GM19468 (cell line): ENCODE results near the gene CTDSPL2.
"Not testable (repeated sequence)": the region's sequence is repeated elsewhere in the genome, so short reads cannot be mapped to it uniquely, and the experiment has no call there.

Source experiments
- ATAC-seq: cut with Tn5 transposase; IDR thresholded peaks from one replicate; pipeline ENCODE4 v1.9.1; 2021; ENCODE audit warnings: mild to moderate bottlenecking, moderate library complexity, moderate number of reproducible peaks; ENCODE audit not compliant: unreplicated experiment; ENCODE audit errors: extremely low read depth

Gene CTDSPL2

DNA sequence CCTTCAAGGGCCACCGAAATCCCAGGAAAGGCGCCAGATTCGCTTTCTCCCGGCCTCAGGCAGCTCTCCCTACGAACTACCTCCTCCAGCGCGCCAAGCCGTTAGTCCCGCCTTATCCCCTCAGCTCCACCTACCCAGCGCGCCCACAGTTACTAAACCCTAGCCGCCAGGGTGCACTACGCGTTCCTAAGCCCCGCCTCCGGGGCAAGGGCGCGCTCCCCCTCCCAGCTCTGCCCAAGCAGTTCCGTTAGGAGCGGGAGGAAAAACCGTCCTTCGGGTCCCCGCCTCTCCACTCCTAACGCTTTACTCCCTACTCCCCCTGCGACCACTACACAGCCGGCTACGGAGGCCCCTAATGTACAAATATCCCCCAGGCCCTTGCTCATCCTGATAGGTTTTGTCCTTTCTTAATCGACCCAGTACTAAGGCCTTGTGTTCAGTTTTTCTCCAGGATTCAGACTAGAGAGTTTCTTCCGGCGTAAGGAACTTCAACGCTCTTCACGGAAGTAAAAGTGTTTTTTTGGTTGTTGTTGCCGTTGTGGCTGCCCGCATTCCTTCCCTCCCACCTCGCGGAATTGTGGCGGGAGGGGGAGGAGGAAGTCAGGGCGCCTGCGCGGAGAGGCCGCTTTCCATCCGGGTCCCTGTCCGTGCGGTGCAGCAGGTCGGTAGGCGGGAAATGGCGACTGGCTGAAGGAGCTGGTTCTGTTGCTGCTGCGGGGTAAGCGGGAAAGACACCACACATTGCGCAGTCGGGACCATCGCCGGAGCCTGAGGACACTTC, at the start of gene CTDSPL2:
CTDSPL2 (plus strand) TSS at position 655 of the 781 bp plus-strand sequence. CDS start 31,386 bp downstream, outside the sequence.
- peak; percentile 93 for ATAC-seq

DNA sequence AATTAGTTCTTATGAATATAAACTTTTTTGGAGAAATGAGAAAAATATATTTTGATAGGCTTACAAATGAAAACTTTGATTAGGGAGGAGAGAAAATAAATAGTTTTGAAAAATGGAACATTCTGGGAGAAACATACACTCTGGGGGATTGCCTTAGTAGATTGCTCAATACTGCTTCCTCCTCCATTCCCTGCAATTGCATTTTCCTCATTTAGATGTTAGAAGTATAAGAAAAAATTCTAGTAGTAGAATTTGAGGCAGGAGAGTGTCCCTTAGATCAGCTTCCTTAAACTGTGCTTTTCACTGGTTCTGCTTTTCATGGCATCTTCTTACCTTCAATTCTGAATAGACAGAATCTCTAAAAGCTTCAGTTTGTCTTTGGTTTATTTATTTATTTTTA, 46.2 kb upstream of the CTDSPL2 start:
- ATAC-seq = no peak

DNA sequence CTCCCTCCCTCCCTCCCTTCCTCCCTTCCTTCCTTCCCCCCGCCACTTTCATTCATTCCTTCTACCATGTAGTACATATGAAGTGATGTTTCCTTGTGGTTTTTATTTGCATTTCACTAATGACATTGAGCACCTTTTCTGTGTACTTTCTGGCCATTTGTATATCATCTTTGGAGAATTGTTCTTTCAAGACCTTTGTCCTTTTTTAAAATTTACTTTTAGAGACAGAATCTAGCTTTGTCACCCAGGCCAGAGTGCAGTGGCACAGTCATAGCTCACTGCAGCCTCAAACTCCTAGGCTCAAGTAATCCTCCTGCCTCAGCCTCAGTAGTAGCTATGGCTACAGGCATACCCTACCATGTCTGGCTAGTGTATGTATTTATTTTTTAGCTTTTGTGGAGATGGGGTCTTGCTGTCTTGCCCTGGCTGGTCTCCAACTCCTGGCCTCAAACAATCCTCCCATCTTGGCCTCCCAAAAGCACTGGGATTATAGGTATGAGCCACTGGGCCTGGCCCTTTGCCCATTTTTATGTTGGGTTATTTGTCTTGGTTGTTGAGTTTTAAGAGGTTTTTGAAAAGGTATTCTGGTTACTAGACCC, 42.0 kb upstream of the CTDSPL2 start:
- no peak for ATAC-seq

DNA sequence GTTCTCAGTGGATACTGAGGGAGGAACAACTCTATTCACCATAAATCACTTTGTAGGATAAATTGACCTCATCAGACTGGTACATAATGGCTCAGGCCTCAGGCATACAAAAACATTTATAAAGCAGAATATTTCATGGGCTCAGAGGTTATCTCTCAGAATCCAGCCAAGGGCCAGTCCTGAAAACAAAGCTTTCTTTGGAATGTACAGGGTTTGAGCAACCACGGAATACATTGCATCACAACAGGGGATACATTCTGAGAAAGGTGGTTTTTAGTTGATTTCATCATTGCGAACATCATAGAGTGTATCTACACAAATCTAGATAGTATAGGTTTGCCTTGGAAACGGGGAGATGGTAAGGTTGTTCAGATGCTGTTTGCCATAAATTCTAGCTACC, 33.4 kb upstream of the CTDSPL2 start:
- no peak for ATAC-seq

DNA sequence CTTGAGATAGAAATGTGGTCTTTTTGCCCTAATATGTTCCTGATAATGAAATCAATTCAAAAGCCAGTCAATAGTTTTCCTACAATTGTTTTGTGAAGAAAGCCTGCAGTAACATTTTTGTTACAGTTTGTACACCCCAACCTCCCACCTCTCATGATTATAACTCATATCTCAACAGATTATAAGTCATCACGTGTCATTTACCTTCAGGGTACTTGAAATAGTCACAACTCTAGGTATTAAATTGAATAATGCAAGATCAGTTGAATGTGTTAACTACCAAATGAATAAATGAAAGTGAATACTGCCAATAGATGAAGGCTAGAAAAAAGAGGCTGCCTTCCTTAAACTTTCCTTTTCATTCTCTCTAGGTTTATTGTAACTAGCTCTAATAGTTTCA, 32.9 kb upstream of the CTDSPL2 start:
- no peak for ATAC-seq

DNA sequence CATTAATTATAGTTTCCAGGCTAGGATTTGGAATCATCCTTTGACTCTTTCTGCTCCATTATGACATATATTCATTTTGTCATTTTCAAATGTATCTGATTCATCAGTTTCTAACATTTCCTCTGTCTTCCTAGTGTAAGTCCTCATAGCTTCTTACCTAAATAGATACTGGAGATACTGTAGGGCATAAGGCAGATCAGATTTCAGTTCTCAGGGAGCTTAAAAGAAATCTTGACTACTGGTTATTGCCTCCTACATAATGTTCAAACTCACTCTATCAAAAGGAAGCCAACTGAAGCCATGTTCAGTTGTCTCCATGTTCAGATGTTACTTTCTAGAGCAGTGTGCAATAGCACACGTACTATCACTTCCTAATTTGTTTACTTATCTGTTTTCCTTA, 29.6 kb upstream of the CTDSPL2 start:
- no peak for ATAC-seq

DNA sequence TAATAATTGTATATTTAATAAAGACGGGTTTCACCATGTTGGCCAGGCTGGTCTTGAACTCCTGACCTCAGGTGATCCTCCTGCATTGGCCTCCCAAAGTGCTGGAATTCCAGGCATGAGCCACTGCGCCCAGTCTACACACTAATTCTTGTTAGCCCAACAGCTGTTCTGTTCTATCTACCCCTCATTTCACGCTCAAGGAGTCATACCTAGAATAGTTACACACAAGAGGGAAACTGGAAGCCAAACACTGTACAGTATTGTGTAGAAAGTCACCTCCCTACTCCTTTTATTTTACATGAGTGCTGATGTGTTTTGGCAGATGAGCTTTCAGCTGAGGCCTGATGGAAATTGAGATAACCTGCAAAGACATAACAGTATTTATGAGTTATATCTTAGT, 13.4 kb upstream of the CTDSPL2 start:
- no peak for ATAC-seq

DNA sequence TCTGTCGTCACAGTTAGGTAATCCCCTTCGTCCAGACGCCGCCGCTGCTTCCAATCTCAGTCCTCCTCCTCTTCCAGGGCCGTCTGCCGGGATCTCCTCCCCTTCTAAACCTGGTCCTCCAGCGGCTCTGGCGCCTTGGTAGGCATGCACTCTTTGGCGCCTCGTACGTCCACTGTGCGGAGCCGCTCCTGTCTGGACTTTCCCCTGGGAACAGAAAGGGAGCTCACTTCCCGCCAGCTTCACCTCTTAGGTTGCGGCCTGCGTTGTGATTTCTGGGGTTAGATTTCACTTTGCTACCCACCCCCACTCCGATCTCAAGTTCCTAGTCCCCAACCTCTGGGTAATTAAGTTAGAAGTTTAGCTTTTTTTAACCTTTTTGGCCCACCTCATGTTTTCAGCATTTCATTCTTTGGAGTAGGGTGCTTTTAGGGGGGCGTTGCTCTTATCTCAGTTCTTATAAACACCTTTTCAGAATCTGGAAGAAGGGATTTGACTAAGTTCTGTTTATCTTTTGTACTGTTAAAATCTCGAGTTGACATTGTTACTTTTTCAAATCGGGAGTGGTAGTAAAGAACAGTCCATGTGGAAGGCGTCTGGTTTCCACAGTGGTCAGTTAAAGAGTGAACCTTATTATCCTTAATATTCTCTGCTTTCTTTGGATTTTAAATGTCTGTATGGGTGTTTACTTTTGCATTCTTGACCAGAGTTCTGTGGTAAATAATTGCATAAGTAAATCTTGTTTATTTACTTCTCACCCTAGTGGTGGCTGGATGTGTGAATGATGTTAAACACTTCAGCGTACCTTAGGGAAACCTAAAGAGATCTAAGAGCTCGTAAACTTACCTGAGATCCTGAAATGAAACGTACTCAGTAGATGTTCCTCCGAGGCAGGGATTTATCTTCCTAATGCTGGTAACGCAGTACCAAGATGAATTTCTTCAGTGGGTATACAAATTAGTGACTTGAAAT, 611 bp downstream of the CTDSPL2 start:
- no peak for ATAC-seq

DNA sequence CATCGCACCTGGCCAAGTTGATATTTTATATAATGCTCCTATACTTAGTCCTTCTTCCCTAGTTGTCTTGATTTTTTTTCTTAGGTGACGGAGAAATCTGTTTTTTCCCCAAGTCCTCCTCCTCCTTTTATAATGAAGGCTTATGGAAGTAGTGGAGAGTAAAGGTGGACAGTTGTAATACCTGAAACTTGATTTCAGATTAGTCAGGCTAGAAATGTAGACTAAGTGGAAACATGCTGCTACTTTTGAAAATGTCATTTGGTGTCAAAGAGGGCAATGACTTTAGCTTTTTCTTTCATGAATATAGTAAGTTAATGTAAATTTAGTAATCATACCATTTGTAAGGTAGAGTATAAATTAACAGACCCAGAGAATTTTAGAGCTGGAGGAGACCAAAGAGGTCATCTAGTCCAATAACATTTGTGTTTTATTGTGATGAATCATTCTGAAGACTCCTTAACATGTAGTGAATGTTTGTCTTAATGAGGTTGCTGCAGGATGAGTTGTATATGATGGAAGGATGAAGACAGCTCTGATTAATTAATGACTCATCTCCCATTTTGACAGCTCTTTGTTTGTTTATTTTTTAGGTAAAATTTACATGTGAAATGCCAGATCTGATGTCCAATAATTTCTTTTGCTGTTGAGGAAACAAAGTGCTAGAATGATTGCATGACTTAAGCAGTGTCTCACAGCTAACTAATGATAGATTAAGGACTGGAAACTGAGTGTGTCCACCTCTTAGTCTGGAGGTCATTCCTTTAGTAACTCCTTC, 8.7 kb downstream of the CTDSPL2 start:
- ATAC-seq = no peak

DNA sequence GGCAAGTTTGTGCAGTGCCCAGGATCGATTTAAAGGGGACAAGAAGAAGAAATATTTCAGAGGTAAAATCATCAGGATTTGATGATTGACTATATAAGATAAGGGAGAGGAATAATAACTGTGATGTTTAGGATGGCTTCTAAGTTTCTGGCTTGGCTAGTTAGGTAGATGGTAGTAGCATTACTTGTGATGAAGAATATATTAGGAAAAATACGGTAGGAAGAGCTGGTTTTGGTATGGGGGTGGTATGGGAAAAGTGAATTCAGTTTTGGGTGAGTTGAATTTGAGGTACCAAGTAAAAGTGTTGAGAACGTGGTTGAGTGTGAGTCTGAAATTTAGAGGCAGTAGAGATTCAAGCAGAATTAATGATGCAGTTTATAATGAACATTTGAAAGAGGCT, 11.0 kb downstream of the CTDSPL2 start:
- ATAC-seq = no peak

DNA sequence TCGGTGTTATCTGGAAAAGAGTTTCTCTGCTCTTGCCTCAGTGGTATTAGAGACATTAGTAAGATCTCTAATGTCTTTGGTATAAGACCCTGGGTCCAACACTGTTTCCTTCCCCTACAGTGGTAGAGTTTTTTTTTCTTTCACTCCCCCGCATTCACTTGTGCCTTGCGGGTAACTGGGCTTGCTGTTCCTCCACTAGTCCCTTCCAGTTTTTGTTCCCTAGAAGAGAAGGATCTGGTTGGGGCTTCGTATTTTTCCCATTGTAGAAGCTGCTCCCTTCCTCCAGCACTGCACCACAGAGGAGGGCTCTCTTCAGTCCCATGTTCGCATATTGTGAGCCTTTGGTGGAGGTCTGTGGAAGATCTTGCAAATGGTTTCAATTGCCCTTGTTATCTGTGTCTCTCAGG, 13.7 kb downstream of the CTDSPL2 start:
- ATAC-seq = no peak

DNA sequence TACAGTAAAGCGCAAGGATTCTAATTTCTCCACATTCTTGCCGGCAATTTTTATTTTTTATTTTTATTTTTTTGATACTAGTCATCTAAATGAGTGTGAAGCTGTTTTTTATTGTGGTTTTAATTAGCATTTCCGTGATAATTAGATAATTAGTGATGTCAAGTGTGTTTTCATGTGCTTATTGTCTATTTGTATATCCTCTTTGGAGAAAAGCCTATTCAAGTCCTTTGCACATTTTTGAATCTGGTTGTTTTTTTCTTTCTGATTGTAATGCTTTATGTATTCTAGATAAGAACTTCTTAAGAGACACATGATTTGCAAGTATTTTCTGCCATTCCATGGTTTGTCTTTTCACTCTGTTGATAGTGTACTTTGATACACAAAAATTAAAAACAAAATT, 16.1 kb downstream of the CTDSPL2 start:
- no peak for ATAC-seq

DNA sequence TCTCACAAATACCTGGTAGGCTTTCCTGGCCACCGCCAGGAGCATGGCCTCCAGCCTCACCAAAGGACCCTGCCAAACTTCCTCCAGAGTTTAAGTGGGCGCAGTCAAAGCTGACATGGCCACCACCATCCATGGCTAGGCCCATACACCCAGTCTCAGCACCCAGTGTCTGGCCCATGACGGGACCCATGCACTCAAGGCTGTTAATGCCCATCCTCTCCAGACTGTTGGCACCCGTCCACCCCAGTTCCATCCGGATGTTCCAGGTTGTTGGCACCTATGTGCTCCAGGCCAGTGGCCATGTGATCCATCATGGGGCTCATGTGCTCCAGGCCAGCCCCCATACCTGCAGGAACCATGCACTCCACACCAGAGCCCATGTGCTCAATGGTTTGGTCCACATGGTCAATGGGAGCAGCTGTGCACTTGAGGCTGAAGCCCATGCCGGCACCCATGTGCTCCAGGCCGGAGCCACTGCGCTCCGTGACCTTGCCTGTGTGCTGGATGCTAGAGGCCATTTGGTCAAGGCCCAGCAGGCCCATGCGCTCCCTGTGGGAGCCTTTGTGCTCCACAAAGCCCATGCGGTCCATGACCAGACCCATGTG, 20.4 kb downstream of the CTDSPL2 start:
- no peak for ATAC-seq

DNA sequence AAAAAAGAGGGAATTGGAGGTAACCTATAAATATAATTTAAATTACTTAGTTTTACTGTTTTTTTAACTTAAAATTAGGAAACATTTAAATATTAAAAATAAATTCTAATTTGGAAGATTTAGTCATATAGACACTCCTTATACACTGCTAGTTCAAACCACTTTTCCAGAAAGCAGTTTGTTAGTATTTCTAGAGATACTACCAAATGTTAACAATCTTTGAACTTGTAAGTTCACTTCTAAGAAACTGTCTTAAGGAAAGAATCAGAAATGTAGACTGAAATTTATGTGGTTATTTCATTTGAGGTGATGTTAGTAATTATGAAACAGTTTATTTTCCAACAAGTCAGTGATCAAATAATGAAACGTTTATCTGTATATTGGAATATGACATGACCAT, 22.7 kb downstream of the CTDSPL2 start:
- ATAC-seq = no peak

DNA sequence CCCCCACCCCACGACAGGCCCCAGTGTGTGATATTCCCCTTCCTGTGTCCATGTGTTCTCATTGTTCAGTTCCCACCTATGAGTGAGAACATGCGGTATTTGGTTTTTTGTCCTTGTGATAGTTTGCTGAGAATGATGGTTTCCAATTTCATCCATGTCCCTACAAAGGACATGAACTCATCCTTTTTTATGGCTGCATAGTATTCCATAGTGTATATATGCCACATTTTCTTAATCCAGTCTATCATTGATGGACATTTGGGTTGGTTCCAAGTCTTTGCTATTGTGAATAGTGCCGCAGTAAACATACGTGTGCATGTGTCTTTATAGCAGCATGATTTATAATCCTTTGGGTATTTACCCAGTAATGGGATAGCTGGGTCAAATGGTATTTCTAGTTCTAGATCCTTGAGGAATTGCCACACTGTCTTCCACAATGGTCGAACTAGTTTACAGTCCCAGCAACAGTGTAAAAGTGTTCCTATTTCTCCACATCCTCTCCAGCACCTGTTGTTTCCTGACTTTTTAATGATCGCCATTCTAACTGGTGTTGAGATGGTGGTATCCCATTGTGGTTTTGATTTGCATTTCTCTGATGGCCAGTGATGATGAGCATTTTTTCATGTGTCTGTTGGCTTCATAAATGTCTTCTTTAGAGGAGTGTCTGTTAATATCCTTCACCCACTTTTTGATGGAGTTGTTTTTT, 26.3 kb downstream of the CTDSPL2 start:
- ATAC-seq = not testable (repeated sequence)

DNA sequence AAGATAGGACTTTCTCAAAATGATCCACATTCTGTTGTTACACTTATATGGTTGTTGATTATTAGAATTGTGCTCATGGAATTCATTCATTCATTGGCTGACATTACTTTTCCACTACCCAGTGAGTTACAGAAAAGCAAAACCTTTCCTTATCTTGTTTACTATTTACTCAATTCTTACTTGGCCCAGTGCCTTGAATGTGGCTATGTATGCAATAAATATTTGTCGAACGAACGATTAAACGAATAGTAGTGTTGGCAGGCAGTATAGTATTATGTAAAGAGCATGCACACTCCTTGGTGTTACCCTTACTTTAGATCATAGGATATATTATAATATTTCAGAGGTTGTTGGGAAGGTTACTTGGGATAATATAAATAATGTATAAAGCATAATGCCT, 31.0 kb downstream of the CTDSPL2 start:
- ATAC-seq = no peak

DNA sequence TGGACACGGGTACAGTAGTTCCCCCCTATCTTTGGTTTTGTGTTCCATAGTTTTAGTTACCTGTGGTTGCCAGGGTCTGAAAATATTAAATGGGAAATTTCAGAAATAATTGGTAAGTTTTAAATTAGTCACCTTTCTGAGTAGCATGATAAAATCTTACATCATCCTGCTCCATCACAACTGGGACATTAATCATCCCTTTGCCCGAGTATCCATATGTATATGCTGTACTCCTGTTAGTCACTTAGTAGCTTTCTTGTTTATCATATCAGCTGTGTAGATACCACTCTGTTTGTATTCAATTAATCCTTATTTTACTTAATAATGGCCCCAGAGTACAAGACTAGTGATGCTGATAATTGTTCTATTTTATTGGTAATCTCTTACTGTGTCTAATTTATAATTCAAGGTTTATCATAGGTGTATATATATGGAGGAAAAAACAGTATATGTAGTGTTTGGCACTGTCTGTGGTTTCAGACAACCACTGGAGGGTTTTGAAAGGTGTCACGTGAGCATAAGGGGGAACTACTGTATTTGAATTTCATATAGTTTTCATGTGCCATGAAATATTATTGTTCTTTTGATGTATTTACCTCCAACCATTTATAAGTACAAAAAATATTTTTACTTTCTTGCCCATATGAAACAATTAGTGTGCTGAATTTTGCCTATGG, 41.4 kb downstream of the CTDSPL2 start:
- ATAC-seq = no peak

DNA sequence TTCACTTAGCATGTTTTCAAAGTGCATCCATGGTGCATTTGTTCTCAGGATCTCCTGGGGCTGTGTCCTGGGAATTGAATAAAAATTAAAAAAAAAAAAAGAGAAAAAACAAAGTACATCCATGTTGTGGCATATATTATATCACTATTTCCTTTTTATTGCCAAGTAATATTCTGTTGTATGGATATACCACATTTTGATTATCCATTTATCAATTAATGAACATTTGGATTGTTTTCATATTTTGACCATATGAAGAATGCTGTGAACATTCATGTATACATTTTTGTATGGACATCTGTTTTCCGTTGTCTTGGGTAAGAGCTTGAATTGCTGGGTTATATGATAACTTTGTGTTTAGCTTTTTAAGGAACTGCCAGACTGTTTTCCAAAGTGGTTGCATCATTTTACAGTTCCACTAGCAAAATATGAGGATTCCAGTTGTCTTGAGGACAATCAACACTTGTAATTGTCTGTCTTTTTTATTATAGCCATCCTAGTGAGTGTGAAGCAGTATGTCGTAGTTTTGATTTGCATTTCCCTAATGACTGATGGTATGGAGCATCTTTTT, 44.5 kb downstream of the CTDSPL2 start:
- ATAC-seq = no peak
